ENCODE measurements around the gene PTCHD4.
"Not testable (repeated sequence)": the region's sequence is repeated elsewhere in the genome, so short reads cannot be mapped to it uniquely, and the experiment has no call there.

PTCHD4 gene

GRCh38 chr6:48111143-48111506 lies at the start of gene PTCHD4:
Gene PTCHD4, minus strand, starts transcription at chr6:48111197. Its CDS starts 42,240 bp downstream, at chr6:48068957.
- no peak for DNase-seq

- DNase-seq: no peak
Measured at GRCh38 chr6:48151142-48151541, 40.1 kb upstream of the PTCHD4 start.

- no peak for DNase-seq
Measured at GRCh38 chr6:48150701-48151100, 39.7 kb upstream of the PTCHD4 start.

DNA sequence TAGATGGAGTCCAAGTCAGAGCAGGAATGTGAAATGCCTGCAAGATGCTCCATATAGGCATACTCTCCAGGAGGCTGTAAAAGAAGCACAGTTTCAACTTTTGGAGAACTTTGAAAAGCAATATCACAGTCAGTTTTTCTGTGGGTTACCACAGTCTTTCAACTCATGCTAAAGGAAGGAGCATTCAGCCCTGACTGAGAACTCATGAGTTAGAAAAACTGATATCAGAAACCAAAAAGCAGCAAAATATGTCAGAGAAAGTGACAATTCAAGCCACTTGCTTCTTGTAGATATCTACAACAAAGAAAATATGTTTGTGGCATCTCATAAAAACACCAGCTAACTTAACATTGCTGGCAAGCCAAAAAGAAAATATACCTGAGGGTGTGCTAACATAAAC lies 36.1 kb upstream of the PTCHD4 start:
- DNase-seq: no peak

DNA sequence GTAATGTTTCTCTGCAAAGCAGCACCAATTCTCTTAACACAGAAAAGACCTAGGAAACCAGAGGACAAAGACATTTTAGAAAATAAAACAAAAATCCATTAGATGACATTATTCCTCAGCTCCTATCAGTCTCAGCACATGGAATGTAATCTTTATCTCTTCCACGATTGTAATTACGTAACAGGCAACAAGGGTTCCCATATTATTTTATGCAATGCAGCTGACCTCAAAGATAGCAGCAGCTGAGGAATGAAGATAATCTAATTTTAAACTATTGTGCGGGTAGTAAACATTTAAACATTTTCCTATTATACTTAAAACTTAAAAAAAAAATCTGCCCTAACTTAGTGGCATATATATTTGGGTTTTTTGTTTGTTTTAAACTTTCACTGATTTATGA lies 33.0 kb upstream of the PTCHD4 start:
- no peak for DNase-seq

DNA sequence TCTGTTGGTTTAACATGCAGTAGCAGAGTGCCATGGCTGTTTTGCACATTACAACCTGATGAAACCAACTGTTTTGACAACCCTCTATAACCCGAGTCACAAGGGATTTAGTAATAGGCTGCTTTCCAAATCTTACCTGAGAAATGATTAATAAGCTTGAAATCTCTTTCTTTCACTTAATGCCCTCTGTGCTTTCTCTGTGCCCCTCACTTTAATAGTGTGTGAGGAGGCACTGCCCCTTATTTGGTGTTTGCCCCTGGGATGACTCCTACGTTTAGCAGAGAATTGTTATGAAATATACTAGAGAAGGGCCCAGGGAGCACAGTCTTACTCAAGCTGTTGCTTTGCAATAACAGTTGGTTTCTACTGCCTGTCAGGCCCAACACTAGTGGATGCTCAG lies 31.0 kb upstream of the PTCHD4 start:
- DNase-seq: no peak

DNA sequence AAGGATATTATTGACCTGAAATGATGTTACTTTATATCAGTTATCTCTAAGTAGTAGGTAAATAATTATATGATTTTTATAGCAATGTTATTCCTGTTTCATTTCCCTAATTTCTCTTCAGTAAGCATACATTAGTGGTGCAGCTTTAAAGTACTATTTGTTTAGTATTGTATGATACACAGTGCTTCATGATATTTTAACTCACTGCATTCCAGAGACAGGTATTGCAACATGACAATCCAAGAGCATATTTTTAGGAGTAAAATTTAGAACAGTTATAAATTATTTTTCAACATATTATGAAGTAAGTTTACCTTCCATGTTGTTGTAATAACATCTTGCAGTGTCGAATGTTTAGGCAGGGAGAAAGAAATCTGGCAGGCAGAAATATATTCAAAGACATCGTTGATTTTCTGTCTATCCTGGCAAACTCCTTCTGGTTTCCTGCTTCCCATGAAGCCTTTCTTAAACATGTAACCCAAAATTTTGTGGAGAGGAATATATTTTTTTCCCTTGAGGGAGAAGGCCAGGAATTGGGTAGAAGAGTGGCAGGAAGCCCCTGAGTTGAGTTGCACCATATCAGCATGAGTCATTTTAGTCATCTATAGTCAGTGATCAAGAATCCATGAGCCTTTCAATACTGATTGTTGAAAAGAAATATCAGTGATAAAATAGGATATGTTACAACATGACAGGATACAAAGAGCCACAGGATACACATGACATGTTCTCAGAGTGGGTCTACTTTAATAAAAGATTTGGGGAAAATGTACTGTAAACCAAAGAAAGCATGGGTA lies 29.0 kb upstream of the PTCHD4 start:
- no peak for DNase-seq

- DNase-seq: no peak
Measured at GRCh38 chr6:48136856-48137255, 25.9 kb upstream of the PTCHD4 start.

- no peak for DNase-seq
Measured at GRCh38 chr6:48135323-48136084, 24.5 kb upstream of the PTCHD4 start.

DNA sequence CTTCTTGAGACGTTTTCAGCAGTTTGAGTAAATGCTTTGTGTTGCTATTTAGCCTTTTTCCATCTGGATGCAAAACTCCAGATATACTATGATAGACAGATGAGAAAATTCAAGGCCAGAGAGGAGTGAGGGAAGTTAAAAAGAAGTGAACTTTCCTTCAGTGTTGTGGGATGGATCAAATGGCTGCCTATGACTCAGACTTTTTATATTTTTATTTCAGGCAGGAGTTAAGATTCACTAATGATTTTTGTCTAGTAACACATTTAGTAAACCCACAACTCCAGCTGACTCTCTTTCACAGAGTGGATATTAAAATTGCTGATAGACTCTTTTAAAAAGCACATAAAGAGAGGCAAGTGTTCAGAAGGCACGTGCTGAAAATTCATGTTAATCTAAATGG lies 23.2 kb upstream of the PTCHD4 start:
- DNase-seq: no peak

DNA sequence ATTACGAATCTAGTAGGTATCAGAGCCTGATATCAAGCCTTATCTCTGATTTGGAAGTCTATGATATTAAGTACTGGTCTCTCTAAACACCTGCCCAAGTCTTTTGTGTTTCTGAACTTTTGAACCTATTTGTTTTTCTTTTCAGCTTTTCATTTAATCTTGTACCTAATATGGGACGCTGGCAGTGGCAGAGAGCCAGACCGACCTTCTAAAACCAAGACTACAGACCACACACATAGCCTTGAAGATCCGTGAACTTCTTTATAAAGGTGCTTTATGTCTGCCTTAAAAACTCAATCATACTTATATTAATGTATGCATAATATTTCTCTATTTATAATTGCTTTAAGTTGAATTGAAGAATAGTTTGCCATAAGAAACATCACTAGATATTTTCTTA lies 12.6 kb upstream of the PTCHD4 start:
- DNase-seq: no peak

DNA sequence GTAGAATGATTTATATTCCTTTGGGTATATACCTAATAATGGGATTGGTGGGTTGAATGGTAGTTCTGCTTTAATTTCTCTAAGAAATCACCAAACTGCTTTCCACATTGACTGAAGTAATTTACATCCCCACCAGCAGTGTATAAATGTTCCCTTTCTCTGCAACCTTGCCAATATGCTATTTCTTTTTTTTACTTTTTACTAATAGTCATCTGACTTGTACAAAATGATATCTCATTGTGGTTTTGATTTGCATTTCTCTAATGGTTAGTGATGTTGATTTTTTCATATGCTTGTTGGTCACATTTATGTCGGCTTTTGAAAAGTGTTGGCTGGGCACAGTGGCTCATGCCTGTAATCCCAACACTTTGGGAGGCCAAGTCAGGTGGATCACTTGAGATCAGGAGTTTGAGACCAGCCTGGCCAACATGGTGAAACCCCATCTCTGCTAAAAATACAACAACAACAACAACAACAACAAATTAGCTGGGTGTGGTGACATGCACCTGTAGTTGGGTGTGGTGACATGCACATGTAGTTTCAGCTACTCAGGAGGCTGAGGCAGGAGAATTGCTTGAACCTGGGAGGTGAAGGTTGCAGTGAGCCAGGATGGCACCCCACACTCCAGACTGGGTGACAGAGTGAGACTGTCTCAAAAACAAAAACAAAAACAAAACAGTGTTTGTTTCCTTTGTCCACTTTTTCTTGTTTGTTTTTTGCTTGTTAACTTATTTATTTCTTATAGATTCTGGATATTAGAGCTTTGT lies 11.2 kb upstream of the PTCHD4 start:
- DNase-seq: not testable (repeated sequence)

DNA sequence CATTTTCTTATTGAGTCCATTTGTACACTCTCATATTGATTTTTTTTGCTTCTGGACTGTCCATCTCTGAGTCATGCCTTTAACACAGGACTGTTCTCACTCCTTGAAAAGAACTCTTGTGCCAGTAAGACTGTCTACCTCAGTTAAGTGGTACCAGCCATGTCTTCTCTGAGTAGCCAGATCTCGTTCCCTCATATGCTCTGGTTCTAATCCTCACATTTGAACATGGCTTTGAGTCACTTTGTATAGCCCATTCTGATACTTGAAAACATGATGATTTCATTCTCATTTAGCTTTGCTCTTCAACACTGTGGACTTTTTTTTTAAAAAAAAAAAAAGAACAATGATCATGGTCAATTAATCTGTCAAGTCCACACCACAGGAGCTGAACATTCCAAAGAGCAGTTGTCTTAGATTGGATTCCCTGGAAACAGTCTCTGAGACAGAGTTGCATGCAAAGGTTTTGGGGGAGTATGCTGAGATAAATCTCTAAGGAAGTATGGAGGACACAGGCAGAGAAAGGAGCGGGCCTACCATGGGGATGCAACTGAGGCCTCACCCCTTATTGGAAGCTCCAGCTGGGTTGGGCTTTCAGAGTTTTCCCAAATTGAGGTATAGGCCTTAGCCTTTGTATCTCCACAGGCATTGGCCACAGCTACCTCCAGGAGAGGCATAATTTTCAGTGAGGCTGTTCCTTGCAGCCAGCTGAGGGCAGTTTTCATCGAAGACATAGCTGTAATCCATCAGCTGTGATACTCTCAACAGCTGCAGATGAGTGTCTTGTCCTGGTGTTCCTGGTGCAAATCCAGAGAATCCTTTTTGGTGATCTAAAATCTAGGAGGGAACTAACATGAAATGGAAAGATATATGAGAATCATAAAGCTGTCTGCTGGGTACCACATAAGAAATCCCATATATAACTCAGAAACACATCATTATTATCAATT lies 6.0 kb upstream of the PTCHD4 start:
- DNase-seq: no peak

GRCh38 chr6:48113130-48113529 lies 2.1 kb upstream of the PTCHD4 start:
- no peak for DNase-seq

DNA sequence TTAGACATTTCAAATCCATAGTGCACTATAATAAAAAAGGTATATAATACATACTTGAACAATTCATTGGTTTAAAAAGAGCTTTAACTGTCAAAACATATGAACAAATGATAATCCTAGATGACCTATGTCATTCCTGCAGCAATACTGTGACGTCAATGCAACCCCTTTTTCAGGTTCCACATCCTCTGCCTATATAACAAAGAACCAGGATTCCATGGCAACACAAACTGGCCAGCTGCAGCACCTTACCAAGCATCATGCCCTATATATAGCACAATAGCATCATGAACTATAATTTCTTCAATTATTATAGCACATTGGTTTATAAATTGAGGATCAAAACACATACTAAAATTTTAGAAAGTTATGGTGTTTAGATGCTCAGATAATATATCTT lies 578 bp upstream of the PTCHD4 start:
- no peak for DNase-seq

DNA sequence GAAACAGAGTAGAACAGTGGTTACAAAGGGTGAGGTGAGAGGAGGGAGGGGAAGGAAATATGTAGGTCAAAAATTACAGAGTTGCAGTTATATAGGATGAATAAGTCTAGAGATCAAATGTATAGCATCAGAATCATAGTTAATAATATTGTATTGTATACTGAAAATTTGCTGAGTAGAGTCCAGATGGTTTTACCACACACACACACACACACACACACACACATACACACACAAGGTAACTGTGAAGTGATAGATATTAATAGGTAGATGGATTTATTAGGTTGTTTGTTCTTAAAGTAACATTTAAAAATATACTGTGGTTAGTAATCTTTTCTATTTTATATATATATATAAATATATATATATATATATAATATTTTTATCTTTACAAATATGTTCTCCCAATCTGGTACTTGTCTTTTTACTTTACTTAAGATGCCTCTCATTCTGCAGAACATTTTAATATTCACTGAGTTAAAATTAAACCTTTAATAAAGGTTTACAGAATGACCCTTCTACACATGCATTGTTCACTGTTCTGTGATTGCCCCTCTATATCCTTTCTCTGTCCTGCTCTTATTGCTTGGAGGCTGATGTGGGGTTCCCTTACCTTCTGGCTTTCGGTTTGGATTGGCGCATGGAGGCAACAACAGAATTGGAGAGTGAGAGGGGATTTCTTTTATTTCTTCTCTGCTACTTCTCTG lies 408 bp downstream of the PTCHD4 start:
- DNase-seq: no peak

- no peak for DNase-seq
Measured at GRCh38 chr6:48109944-48110343, 1.1 kb downstream of the PTCHD4 start.

DNA sequence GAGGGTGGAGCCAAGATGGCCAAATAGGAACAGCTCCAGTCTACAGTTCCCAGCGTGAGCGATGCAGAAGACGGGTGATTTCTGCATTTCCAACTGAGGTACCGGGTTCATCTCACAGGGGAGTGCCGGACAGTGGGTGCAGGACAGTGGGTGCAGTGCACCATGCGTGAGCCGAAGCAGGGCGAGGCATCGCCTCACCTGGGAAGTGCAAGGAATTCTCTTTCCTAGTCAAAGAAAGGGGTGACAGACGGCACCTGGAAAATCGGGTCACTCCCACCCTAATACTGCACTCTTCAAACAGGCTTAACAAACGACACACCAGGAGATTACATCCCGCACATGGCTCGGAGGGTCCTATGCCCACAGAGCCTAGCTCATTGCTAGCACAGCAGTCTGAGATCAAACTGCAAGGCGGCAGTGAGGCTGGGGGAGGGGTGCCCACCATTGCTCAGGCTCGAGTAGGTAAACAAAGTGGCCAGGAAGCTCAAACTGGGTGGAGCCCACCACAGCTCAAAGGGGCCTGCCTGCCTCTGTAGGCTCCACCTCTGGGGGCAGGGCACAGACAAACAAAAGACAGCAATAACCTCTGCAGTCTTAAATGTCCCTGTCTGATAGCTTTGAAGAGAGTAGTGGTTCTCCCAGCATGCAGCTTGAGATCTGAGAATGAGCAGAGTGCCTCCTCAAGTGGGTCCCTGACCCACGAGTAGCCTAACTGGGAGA lies 8.4 kb downstream of the PTCHD4 start:
- not testable (repeated sequence) for DNase-seq

- DNase-seq: peak; percentile 59
Measured at GRCh38 chr6:48101290-48101689, 9.7 kb downstream of the PTCHD4 start.

DNA sequence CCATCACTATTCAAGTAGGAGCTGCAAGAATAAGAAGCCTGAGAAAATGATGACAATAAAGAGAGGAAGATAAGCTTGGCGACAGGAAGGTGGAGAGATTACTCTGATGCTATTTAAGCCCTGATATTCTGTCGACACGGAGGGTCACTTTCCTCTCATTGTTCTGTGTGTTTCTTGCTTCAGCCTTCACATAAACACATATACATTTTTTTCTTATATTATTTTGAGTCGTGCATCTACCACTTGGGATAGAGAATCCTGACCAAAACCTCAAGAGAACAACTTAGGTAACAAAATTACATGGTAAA lies 10.5 kb downstream of the PTCHD4 start:
- no peak for DNase-seq

All from inflammatory macrophage treated with lipopolysaccharide for 4 hours (primary cell).